LHCN-M2 (cell line): ENCODE results near the gene DEFB131B. TPM values are rescaled to one million over a fixed set of nuclear protein-coding genes. Genes with fewer than 3 reads are reported as not detected.
A peak's percentile ranks its signal among the peaks of the same experiment; 100 is the strongest.
"Not testable (repeated sequence)": the region's sequence is repeated elsewhere in the genome, so short reads cannot be mapped to it uniquely, and the experiment has no call there.

Source experiments
- DNase-seq: peaks from one replicate; pipeline ENCODE4 v3.0.0-alpha.2; 2012; ENCODE audit warnings: low read depth
- total RNA-seq: library from RNA; depleted of rRNA; stranded (reverse); fragments of >200 nt; gene quantifications from 2 replicates; pipeline ENCODE4 v1.2.3, GENCODE V29; 2014; rRNA removed

The DEFB131B gene
- total RNA-seq, 1 experiment from 2014 or later = not detected

DNA sequence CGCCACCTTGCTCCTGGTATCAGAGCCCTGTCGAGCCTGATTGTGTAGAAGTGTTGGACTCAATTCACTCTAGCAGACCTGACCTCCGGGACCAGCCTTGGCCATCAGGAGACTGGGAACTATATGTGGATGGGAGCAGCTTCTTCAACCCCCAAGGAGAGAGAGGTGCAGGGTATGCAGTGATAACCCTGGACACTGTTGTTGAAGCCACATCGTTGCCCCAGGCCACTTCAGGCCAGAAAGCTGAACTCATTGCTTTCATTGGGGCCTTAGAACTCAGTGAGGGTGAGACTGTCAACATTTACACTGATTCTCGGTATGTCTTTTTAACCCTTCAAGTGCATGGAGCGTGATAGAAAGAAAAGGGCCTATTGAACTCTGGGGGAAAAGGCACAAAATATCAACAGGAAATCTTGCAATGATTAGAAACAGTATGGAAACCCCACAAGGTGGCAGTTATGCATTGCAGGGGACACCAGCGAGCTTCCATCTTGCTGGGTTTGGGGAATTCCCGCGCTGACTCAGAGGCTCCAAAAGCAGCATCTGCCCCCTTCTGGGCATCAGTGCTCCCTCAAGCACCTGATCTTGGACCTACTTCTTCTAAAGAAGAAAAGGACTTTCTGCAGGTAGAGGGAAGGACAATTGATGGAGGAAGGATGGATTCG lies 33.2 kb downstream of the DEFB131B start:
- not testable (repeated sequence) for DNase-seq

DNA sequence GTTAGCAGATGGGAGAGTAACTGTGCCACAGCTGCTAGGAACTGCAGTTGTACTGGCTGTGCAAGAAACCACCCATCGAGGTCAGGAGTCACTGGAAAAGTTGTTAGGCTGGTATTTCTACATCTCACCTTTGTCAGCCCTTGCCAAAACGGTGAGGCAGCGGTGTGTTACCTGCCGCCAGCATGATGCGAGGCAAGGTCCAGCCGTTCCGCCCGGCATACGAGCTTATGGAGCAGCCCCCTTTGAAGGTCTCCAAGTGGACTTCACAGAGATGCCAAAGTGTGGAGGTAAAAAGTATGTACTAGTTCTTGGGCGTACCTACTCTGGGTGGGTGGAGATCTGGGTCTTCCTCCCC lies 33.7 kb downstream of the DEFB131B start:
- not testable (repeated sequence) for DNase-seq

DNA sequence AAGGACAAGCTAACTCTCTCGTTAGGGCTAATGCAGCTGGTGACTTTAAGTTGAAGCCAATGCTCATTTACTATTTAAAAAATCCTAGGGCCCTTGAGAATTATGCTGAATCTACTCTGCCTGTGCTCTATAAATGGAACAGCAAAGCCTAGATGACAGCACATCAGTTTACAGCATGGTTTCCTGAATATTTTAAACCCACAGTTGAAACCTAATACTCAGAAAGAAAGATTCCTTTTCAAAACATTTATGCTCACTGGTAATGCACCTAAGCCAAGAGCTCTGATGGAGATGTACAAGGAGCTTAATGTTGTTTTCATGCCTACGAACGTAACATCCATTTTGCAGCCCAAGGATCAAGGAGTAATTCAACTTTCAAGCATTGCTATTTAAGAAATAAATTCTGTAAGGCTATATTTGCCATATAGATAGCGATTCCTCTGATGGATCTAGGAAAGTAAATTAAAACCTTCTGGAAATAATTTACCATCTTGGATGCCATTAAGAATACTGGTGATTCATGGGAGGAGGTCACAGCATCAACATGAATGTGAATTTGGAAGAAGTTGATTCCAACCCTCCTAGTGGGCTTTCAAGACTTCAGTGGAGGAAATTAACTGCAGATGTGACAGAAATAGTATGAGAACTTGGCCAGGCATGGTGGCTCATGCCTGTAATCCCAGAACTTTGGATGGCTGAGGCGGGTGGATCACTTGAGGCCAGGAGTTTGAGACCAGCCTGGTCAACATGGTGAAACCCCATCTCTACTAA lies 35.7 kb downstream of the DEFB131B start:
- DNase-seq = peak; percentile 31

DNA sequence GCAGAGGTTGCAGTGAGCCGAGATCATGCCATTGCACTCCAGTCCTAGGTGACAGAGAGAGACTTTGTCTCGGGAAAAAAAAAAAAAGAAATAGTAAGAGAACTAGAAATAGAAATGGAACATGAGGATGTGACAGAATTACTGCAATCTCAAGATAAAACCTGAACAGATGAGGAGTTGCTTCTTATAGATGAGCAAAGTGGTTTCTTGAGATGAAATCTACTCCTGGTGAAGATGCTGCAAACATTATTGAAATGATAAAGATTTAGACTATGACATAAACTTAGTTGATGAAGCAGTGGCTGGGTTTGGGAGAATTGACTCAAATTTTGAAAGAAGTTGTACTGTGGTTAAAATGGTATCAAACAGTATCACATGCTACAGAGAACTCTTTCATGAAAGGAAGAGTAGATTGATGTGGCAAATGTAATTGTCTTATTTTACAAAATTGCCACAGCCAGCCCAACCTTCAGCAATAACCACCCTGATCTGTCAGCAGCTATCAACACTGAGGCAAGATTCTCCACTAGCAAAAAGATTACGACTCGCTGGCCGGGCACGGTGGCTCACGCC lies 36.5 kb downstream of the DEFB131B start:
- no peak for DNase-seq

DNA sequence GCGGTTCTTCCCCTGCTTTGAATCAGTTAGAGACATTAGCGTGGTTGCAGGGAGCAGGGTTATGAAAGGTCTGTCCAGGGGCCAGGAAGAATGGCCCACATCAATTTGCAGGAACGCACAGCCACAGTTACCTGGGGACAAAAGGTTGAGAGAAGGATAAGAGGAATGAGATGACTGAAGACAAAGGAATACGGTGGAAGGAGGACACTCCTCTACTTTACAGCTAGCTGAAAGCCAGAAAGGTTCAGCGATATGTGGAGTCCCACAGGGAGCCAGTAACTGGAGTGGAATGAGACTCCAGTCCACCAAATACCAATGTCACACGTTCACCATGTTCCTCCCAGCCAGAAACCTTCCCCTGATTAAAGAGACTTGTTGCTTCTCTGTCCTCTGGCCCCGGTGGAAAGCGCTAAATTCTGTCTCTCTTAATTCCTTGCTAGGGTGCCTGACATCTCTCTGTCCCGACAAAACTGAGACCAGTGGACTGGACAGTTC lies 39.4 kb downstream of the DEFB131B start:
- no peak for DNase-seq

DNA sequence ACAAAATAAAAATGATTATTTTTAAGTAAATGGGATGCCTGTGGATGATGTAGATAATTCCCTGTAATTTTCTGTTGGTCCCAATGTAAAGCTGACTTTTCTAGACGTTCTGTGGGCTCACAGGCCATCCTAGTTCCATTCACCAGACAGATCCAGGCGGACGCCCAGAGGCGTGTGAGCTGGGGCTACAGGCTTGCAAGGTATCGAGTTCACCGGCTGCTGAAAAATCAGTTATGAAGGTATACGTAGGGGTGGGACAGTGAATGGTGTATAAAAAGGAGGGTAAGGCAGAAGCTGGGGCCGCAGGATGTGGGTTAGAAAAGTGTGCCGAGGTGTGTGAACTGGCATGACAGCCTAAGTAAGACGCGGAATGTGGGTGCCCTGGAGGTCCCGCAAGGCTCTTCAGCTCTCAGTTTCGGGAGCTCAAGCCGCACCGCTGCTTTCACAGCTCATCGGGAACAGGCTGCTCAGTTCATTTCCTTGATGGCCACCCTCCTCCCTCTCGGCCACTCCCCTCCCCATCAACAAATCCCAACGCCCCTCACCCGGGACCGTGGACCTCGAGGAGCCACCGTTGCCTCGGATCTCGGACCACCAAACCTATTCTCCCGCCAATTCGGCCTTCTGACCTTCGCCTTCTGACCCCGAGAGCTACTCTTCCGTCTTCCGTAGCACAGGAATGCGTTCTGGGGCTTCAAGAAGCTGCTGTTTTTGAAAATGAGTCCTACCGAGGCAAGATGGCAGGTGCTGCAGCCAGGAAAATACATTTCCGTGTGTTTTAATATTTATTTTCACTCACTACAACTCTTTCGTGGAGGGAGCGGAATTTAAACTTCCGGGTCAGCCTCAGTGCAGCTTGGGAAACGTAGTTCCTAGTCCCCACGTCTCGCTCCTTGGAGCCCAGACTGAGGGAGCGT lies 49.8 kb downstream of the DEFB131B start, which contains the start of gene XNDC1N:
XNDC1N (minus strand) TSS at position 775 of the 917 bp plus-strand sequence. CDS start 5,241 bp downstream, outside the sequence.
- peak; percentile 87 for DNase-seq

DNA sequence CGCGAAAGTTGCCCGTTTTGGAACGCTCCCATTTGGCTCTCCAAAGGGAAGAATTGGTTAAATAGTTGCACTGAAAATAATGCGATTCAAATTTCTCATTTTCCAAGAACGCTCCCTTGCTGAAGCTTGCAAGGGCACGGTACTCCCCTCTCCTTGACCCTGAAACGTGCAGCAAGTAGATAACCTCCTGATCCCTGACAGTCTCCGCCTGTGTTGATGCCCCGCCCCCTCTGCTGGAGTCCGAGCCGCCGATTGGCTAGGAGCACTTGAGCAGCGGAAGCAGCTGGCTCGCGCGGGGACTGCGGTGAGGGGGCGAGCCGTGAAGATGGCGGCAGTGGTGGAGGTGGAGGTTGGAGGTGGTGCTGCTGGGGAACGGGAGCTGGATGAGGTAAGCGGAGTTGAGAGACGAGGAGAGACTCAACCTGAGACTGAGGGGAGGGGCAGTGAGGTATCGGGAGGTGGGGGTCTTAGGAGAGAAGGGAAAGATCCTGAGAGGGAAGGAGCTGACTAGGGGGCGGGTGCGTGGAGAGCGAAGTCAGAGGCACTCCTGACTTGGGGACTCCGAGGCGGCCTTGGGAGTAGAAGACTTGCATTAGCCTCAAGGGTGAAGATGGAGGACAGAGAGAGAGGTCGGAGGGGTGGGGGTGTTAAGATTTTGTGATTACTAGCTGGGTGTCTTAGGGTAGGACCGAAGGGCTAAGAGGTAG lies 50.6 kb downstream of the DEFB131B start, which contains the start of gene RNF121:
RNF121 (plus strand) TSS at position 310 of the 707 bp plus-strand sequence; CDS start at position 326, 16 bp downstream.
- peak; percentile 93 for DNase-seq

DNA sequence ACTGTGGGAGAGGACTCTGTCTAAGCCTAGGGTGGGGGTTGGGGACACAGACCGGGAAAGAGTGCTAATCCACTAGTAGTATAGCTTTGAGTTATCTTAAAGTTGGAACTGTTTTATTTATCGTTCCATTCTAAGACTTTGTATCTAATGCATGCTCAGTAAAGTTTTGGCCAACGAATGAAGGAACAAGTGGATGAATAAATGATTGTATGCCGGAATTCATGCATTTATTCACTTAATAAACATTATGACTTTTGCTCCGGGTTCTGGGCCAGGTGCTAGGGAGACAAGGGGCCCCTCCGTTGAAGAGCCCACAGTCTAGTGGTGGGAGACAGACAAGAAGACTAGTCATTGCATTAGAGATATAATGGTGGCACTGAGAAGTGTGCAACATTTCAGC lies 51.2 kb downstream of the DEFB131B start:
- DNase-seq = no peak

DNA sequence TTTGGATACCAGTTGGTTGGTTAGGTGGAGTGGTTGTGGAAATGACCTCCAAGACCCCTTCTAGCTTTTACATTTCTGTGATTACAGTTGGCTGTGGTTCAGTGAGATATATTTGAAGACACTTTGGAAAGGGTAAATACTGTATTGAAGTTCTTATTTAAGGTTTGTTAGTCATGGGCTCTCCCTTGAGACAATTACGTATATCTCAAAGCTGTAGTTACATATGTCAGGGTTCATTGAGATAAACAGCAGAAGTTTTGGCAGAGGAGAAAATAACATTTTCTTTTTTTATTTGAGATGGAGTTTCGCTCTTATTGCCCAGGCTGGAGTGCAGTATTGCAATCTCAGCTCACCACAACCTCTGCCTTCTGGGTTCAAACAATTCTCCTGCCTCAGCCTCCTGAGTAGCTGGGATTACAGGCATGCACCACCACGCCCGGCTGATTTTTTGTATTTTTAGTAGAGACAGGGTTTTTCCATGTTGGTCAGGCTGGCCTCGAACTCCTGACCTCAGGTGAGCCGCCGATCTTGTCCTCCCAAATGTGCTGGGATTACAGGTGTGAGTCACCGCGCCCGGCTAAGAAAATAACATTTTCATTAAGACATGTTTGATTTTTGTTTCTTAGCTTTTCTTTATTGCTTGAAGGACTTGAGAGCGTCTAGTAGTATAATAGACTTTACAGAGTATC lies 52.4 kb downstream of the DEFB131B start:
- no peak for DNase-seq

DNA sequence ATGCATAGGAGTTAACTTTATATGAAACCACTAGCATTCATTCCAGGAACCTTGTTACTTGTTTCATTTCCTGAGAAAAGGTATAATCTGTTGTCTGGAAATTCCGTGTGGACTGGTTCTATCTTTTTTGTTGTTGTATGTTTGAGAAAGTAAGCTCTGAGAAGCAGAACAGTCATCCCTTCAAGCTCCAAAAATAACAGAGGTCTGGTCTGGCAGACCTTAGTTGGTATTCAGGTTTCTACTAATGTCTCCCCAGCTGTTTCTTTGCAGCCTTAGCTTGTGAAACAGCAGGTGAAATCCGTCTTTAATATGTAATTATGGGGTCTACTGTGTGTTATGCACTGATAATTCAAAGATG lies 53.0 kb downstream of the DEFB131B start:
- peak; percentile 13 for DNase-seq

DNA sequence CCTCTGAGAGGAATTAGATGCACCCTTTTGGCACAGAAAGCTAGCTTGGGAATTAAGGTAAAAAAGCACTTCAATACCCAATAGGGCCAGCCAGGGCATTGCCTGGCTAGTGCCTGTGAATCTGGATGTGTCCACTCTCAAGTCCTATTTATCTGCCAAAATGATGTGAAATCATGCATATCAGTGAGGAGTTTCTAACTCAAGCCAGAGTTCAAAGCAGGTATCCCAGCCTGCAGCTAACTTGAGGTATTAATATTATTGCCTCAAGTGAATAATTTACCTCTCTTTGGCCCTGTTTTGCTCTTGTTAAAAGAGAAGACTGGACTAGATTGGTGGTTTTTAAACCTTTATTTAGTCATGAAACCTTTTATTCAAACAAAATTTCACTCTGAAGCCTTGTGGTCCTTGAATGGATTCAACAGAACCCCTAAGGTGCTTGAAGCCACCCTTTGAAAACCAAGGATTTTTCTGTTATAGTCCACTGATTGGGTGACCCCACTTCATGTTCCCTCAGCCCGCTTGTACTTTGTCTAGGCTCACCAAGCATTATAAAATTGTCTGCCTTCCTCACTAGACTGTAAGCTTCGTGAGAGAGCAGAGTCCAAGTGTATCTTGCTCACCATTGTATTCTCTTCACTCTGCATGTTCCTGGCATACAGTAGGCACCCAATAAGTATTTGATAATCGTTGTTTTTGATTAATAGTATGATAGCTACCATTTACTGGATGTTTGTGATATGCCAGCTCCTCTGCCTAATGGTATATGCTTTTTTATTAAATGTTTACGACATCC lies 55.1 kb downstream of the DEFB131B start:
- DNase-seq = no peak

Other genes with a start within 250 kb of the DEFB131B start
- not detected in 2 replicates for gene DEFB108B, start 45.3 kb upstream of the DEFB131B start, total RNA-seq
- gene XNDC1N, start 50.1 kb downstream of the DEFB131B start, total RNA-seq = 3.7 and 6.9 TPM in 2 replicates
- gene RNF121, start 50.6 kb downstream of the DEFB131B start, total RNA-seq = 26.1 and 28.4 TPM in 2 replicates
- 0.90 and 1.8 TPM in 2 replicates for gene IL18BP, start 120.5 kb downstream of the DEFB131B start, total RNA-seq
- gene NUMA1, start 202.1 kb downstream of the DEFB131B start, total RNA-seq = 120 and 132 TPM in 2 replicates
- 6.4 and 7.8 TPM in 2 replicates for gene LRRC51, start 202.4 kb downstream of the DEFB131B start, total RNA-seq
- 150 and 155 TPM in 2 replicates for gene LAMTOR1, start 224.8 kb downstream of the DEFB131B start, total RNA-seq
- gene TOMT, start 227.5 kb downstream of the DEFB131B start, total RNA-seq = not detected in 2 replicates
- 33.9 and 42.8 TPM in 2 replicates for gene ANAPC15, start 234.2 kb downstream of the DEFB131B start, total RNA-seq